Stimulated activated CD4-positive, alpha-beta T cell treated with anti-CD3 and anti-CD28 coated beads, Interleukin-15, amount 100 ng/mL, for 1 hour (primary cell): ENCODE results near the gene ABI3.
A peak's percentile ranks its signal among the peaks of the same experiment; 100 is the strongest.
"Not testable (repeated sequence)": the region's sequence is repeated elsewhere in the genome, so short reads cannot be mapped to it uniquely, and the experiment has no call there.

Source experiments
- DNase-seq, 2 donors: peaks; one replicate each; pipeline ENCODE4 v3.0.0-alpha.2; 2020; ENCODE audit warnings: low read depth in 1 of 2, low spot score in 1 of 2

Gene ABI3

DNA sequence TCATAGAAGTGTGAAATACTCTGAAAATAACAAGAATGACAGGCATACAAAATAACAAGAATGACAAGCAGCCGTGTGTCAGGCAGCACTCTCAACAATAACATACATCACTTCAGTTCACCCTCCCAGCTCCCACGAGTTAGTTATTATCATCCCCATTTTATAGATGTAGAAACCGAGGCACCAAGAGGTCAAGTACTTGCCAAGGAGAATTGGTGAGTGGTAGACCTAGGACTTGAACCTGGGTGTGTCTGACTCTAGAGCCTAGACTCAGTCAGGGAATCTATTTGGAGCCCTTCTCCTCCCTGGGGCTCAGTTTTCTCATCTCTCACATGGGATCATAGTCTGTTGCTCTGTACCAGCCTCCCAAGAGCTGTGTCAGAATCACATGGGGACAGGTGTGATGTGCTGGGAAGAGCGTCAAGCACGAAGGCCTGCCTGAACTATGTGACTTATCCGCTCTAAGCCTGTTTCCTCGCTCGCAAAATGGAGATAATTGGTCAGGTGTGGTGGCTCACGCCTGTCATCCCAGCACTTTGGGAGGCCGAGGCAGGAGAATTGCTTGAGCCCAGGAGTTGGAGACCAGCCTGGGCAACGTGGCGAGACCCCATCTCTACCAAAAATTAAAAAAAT is 39.5 kb downstream of the ABI3 start:
- no peak for DNase-seq

DNA sequence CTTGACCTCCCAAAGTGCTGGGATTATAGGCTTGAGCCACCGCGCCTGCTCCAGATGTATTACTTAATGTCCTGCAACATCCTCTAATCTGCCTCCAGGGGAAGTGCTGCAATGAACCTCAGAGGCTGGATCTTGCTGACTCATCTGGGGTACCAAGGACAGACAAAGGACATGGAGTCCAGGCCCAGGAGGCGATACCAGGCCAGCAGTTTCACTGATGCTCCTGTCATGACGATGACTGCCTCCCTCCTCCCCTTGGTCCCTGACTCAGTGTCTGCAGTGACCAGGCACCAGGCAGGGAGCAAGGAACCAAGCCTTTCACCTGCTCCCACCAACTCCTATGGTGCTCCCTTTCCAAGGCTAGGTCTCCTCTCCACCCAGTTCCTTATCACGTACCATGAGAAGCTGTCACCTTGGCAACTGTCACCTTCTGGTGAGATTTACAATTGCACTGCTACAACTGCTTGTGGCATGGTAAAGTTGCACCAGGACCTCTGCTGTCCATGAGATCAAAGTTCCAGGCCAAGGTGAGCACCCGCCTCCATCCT is 41.7 kb downstream of the ABI3 start:
- no peak for DNase-seq

DNA sequence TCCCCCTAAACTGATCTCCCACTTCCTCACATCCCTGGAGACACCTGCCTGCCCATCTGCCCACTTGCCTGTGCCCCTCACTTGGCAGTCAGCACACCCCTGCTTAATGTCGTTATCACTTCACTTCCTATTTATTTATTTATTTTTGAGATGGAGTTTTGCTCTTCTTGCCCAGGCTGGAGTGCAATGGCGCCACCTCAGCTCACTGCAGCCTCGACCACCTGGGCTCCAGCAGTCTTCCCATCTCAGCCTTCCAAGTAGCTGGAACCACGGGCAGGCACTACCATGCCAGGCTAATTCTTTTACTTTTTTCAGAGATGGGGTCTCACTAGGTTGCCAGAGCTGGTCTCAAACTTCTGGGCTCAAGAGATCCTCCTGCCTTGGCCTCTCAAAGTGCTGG is 43.6 kb downstream of the ABI3 start:
- no peak for DNase-seq

DNA sequence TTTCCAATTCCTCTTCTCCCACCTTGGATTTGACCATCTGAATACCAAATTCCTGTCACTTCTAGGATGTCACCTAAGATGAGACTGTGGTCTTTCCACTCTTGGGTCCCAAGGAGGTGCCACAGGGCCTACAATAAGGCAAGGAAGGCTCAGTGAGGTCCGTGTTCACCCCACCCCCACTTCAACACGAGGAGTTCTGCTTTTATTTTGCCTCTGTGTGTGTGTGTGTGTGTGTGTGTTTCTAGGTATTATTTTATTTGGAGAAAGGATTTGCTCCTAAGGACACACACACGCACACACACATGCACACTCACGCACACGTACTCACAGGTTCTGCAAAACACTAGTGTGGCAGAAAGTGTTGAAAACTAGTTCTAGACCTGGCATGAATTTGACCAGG is 44.6 kb downstream of the ABI3 start:
- DNase-seq, result no peak

DNA sequence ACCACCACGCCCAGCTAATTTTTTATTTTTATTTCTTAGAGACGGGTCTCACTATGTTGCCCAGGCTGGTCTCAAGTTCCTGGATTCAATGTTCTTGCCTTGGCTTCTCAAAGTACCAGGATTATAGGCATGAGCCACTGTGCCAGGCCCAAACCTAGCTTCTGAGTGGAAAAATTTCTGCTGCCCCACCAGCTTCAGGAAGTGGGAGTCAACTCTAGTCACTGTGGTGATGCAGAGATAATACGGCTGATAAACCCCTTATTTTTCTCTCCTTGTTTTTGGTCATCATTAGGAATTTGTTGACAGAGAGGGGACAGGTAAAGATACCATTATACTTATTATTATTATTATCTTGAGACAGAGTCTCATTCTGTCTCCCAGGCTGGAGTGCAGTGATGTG is 47.9 kb downstream of the ABI3 start:
- DNase-seq, result no peak

DNA sequence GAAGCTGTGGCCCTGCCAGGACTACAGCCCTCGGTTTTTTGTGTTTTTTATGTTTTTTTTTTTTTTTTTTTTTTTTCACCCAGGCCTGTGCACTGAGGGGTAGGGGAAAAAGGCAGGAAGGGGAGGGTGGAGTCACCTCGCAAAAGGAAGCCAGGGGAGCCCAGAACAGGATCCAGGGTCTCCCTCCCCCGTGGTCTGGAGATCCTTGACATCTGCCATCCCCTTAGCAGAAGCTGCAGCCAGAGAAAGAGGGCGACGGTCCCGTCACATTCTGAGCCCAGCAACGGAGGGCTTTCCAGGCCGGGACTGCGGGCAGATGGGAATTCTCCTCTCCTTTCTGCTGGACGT is 49.1 kb downstream of the ABI3 start:
- DNase-seq, result no peak

DNA sequence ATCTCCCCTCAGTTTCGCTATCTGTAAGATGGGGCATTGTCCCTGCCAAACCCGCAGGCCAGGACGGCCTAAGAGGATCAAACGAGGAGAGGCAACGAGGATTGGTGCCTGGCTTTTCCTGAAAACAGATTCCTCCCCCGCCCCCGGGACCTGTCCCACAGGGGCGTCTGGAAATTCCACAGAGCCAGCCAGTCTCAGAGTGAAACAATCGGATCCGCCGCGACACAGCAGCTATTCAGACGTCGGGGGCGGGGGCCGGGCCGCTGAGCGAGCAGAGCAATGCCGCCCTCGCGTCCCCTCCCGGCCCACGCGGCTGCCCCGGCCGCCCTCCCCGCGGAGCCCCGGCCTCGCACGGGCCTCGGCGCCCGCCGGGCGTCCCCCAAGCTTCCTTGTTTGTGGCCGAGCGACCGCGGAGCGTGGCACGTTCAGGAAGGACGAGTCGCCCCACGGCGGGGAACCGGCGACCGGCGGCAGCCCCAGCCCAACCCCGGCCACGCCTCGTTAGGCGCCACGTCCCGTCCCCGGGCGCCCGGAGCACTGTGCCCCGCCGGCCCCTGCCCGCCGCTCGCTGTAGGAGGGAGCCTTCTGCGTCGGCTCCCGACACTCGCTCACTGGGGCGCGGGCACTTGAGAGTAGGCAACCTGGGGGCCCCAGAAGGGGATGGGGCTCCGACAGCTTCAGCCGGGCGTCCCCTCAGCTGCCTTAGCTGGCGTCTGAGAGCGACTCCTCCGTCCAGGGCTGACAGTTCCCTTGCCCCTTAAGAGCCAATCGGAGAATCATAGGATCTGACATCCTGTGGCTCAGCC is 49.7 kb downstream of the ABI3 start:
- peak; percentile 11 to 56 for DNase-seq

DNA sequence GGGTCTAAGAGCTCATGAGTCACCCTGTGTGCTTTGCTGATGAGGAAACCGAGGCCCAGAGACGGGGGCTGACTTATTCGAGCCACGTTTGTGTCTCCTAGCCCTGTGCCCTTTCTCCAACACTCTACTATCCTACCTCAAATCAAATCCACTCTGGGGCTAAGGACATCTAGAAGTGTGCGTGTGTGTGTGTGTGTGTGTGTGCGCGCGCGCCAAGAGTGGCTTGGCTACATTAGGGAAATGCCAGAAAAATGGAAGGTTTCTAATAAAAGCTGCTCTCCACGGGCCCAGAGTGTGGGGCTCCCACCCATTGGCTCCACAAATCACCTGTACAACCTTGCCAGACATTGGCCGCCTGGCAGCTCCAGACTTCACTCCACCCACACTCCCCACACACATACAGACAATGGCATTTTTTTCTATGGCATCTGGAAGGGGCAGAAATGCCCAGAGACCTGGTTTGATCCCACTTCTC is 50.3 kb downstream of the ABI3 start:
- DNase-seq, result no peak

DNA sequence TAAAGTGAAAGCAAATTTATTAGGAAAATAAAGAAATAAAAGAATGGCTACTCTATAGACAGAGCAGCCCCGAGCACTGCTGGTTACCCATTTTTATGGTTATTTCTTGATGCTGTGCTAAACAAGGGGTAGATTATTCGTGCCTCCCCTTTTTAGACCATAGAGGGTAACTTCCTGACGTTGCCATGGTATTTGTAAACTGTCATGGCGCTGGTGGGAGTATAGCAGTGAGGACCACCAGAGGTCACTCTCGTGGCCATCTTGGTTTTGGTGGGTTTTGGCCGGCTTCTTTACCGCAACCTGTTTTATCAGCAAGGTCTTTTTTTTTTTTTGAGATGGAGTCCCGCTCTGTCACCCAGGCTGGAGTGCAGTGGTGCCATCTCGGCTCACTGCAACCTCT is 51.0 kb downstream of the ABI3 start:
- not testable (repeated sequence) for DNase-seq

DNA sequence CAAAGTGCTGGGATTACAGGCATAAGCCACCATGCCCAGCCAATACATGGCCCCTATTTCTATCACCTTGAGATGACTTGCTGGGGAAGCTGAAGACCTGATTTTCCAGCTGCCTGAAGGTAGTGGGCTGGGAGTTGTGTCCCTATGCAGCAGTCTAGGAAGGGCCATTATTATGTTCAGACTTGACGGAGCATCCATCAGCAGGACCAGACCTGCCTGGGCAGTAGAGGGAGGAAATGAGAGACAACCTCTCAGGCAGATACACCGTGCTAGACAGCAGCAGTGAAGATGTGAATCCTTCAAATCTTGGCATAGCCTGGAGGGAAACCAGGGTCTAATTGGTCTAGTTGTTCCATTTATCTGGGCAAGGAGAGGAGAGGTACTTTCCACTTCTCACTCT is 55.7 kb downstream of the ABI3 start:
- no peak for DNase-seq

DNA sequence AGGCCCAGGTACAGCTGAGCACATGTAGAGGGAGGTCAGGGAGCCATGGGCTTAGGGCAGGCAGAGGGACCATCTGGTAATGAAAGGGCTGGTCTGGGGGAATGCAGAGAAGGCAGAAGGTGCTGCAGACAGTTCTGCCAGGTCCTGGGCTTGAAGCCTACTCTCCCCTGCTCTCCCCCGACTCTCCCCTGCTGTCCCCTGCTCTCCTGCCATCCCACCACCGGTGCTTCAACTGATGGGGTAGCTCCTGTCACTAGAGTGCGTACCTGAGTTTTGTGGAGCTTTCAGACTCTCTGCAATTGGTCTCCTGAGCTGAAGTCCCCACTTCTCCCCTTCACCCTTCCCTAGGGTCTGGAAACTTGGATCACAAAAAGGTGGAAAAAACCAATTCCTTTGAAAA is 57.4 kb downstream of the ABI3 start:
- DNase-seq, result no peak

DNA sequence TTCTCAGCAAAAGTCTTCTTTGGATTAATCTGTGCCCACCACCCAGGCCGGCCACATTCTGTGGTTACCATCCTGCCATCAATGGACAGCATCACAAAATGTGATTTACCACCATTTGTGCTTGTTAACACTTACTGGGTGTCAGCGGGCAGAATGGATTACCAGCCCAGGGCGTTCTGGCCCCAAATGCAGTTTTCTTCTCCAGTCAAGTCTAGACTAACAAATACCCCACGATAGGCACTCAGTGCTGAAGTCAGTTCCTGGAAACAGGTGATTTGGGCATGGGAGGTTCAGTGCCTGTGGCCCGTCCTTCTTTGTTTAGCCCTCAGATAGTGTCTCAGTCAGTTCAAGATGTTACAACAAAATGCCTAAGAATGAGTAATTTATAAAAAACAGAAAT is 58.8 kb downstream of the ABI3 start:
- DNase-seq, result no peak
